Islet precursor cell (in vitro differentiated cells): ENCODE measurements around the gene ZNF559.
"Not testable (repeated sequence)": the region's sequence is repeated elsewhere in the genome, so short reads cannot be mapped to it uniquely, and the experiment has no call there.

ENCODE experiments used
- DNase-seq: peaks from one replicate; pipeline ENCODE4 v3.0.0-alpha.2; 2018

The ZNF559 gene

GRCh38 chr19:9323919-9324583, at the start of gene ZNF559:
TSS of gene ZNF559 (plus strand) at chr19:9324179. CDS start at chr19:9338550, 14,371 bp downstream.
- peak; percentile 98 for DNase-seq

DNA sequence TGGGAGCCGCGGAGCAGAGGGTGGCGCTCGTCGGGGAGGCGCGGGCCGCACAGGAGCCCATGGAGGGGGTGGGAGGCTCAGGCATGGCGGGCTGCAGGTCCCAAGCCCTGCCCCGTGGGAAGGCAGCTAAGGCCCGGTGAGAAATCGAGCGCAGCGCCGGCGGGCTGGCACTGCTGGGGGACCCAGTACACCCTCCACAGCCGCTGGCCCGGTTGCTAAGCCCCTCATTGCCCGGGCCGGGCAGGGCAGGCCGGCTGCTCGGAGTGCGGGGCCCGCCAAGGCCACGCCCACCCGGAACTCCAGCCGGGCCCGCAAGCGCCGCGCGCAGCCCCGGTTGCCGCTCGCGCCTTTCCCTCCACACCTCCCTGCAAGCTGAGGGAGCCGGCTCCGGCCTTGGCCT, 40.5 kb upstream of the ZNF559 start:
- not testable (repeated sequence) for DNase-seq

DNA sequence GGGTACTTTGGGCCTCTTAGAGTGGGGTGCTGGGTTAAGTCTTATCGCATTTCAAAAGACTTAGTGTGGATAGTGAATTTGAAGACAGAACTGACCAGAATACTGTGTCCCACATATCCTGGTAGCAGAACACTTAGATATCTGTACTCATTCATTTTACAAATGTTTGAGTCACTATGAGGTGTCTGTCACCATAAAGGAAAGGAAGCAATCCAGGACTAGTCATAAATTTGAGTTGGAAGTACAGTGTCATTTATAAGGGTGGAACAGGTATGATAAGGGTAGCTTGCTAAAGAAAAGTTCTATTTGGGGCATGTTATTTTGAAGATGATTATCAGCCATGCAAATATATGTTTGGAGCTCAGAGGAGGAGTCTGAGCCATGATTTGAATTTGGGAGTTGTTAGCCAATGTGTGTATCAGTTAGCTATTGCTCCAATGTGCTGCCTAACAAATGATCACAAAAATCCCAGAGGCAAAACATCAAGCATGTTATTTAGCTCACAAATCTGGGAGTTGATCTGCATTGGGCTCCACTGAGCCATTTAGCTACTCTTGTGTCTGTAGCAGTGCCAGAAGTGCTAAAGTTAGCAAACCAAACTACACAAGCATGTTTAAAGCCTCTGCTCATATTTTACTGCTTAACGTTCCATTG, 34.6 kb upstream of the ZNF559 start:
- no peak for DNase-seq

DNA sequence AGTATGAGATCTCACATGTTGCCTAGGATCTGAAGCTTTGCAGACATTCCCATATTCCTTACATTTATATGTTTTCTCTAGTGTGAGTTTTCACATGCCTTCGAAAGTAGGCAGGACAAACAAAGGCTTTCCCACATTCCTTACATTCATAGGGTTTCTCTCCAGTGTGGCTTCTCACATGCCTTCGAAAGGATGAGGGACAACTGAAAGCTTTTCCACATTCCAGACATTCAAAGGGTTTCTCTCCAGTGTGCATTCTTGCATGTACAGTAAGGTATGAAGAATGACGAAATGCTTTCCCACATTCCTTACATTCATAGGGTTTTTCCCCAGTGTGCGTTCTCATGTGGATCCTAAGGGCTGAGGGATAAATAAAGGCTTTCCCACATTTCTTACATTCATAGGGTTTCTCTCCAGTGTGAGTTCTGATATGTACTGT, 28.5 kb upstream of the ZNF559 start:
- DNase-seq, result no peak

DNA sequence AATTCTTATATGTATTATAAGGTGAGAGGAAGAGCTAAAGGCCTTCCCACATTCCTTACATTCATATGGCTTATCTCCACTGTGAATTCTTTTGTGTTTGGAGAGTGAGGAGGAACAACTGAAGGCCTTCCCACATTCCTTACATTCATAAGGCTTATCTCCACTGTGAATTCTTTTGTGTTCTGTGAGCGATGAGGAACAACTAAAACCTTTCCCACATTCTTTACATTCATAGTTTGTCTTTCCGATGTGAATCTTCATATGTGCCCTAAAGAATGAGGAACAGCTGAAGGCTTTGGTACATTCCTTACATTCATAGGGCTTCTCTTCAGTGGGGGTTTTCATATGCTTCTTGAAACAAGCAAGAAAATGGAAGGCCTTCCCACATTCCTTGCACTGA, 27.6 kb upstream of the ZNF559 start:
- DNase-seq, result no peak

DNA sequence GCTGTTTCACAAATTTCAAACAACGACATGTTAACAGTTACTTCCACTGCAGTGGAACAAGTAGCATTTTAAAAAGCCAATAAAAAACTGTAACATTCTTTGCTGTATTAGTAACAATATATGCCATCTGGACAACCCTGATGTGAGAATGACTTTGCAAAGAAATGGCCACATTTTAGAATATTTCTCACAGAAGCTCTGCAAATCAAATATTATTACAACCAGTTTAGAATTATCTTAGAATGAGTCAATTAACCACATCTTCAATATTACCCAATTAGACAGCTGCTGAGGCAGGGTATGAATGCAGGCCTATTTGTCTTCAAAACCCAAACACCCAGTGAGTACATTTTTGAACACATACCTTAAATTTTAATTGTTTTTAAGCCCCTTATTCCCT, 17.5 kb upstream of the ZNF559 start:
- DNase-seq, result no peak

DNA sequence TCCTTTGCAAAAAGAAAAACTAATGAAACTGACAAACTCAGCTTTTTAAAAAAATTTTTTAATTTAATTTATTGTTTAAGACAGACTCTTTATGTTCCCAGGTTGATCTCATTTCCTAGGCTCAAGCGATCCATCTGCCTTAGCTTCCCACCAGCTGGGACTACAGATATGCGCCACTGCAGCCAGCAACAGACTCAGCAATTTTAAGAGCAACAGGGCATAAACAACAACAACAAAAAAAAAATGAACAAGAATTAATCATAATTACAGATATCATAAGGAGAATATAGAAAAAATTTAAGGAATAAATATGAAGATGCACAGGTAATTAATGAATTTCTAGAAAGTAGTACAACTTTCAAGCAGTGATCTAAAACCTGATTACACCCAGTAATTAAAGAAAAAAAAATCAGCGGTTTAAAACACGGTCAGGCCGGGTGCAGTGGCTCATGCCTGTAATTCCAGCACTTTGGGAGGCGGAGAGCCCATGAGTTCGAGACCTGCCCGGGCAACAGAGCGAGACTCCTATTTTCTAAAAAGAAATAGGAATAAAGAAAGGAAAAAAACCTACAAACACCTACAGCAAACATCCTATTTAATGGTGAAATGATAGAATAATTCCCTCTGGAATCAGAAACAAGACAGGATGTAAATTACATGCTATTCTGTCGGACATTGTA, 15.7 kb upstream of the ZNF559 start:
- DNase-seq, result no peak

DNA sequence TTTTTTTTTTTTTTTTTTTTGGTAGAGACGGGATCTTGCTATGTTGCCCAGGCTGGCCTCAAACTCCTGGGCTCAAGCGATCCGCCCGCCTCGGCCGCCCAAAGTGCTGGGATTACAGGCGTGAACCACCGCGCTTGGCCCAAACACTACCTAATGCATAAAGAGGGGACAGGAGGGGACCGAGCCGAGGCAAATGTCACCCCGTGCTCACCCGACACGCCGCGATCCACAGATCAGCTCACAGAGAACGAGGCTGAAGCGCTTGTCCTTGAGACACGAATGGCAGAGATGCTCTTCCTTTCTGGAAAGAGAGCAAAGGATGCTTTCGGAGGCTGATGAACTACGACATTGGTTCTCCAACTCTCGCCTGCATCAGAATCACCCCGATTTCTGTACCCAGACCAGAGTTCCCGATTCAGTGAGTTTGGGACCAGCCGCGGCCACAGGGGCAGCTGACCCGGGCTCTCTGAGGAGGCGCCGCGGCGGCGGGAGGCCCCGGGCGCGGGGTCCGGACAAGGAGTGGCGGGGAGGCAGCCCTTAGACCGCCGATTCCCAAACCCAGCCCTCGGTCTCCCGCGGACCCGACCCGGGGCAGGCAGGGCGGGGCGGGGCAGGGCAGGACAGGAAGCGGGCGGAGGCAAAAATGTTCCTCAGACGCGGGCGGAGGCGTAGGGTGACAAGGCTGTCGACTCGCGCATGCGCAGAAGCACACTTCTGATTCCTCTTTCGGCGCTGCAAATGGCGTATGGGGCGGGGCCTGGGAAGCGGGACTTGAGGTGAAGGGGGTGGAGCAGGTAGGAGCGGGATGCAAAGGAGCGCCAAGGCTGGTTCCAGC, 14.6 kb upstream of the ZNF559 start, which contains the start of gene ZNF699:
ZNF699 (minus strand) TSS at position 700 of the 835 bp plus-strand sequence. CDS start 4,719 bp downstream, outside the sequence.
- DNase-seq, result peak; percentile 98

DNA sequence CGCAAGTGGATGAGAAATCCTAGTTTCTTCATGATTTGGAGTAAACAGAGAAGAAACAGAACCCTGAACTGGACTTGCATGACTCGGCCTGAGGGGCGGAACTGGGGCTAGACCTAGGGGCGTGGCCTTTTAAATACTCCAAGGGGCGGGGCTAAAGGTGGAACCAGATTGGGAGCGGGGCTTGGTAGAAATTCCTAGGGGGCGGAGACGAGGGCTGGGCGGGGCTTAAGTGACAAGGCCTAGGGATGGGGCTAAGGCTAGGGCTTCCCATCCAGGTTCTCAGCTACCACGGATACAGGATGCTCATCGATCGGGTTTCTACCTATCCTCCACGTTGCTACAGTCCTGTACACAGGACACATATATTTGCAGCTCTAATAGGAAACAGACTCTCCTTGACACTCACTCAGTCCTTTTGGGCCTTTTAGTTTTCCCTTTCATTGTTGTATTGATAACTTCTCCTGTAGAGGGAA, 14.0 kb upstream of the ZNF559 start:
- DNase-seq, result peak; percentile 93

DNA sequence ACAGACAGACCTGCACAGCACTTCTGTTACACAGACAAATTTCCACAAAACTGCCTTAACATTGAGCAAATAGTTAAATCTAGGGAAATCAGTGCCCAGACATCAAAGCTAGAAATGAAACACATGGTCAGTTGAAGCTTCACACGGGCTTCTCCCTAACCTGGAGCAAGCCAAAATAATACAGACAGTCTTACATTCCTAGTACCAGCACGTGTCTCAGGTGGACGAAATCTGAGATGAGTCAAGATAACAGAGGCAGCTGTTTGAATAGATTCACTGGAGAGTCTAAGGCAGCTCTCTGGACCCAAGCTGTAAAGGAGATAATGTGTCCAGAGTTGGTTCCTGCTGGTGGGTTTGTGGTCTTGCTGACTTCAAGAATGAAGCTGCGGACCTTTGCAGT, 10.2 kb upstream of the ZNF559 start:
- DNase-seq, result no peak

DNA sequence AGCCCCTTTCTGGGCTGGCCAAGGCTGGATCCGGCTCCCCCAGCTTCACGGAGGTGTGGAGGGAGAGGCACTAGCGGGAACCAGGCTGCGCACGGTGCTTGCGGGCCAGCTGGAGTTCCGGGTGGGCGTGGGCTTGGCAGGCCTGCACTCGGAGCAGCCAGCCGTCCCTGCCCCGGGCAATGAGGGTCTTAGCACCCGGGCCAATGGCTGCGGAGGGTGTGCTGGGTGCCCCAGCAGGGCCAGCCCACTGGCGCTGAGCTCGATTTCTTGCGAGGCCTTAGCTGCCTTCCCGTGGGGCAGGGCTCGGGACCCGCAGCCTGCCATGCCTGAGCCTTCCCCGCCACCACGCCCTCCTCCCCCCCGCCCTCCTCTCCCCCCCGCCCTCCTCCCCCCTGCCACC, 2.6 kb upstream of the ZNF559 start:
- no peak for DNase-seq

DNA sequence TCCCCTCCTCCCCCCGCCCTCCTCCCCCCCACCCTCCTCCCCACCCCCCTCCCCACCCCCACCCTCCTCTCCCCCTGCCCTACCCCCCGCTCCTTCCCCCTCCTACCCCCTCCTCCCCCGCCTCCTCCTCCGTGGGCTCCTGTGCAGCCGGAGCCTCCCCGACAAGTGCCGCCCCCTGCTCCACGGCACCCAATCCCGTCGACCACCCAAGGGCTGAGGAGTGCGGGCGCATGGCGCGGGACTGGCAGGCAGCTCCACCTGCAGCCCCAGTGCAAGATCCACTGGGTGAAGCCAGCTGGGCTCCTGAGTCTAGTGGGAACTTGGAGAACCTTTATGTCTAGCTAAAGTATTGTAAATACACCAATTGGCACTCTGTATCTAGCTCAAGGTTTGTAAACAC, 2.2 kb upstream of the ZNF559 start:
- DNase-seq, result not testable (repeated sequence)

- not testable (repeated sequence) for DNase-seq
These were observed 1.8 kb upstream of the ZNF559 start for GRCh38 chr19:9322201-9322600.

DNA sequence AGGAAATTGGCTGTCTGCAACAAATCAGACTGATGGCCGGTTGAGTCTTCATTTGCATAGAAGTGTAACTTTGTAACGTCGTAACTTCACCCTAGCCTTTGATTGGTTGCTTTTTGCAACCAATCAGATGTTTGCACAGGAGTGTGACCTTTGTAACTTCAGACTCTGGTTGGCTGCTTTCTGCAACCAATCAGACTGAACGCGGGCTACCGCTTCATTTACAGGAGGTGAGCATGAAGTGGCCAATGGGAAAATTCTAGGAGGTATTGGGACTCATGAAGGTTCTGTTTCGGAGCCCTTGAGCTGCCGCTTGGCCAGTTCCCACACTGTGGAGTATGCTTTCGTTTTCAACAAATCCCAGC, 441 bp upstream of the ZNF559 start:
- DNase-seq, result no peak

DNA sequence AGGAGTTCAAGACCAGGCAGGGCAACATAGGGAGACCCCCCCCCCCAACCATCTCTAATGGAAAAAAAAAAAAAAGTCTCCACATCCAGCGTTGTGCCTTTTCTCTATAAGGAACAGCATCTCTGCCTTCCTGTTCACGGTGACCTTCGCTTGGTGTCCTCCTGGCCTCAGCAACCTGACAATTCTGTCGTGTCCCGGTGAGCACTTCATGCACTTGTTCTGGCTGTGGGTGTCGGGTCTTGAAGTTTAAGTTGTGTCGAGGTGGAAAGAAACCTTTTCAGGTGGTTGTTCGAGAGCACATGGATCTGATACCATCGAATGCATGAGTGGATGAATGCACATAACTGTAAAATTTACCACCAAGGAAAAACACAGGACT, 594 bp downstream of the ZNF559 start:
- no peak for DNase-seq

DNA sequence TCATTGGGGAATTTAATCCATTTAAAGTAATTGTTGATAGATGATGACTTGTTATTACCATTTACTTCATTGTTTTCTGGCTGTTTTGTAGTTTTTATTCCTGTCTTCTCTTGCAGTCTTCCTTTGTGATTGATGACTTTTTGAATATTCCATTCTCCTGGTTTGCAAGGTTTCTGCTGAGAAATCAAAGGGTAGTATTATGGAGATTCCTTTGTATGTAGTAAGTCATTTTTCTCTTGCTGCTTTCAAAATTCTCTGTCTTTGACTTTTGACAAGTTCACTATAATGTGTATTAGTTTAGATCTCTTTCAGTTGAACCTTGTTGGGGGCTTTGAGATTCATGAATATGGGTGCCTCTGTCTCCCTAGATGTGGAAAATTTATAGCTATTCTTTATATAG, 6.0 kb downstream of the ZNF559 start:
- no peak for DNase-seq

- no peak for DNase-seq
These were observed 18.8 kb downstream of the ZNF559 start for GRCh38 chr19:9342610-9343304.

- no peak for DNase-seq
These were observed 21.0 kb downstream of the ZNF559 start for GRCh38 chr19:9345005-9345404.

DNA sequence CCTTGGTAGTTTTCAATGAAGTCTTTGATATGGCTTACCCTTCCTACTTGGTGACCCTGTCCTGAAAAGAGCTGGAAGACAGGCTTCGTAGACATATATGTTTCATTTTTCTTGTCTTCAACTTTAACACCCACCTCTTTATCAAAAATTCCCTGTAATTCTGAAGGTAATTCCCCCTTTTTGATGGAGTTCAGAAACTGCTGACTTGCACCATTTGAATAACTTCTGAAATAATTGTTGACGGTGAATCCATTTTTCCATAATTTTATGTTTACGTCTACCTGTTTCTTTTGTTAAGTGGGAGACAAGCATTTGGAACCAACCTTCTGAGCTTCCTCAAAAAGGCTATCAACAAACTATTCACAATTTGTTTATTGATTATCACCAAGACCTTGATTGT, 24.3 kb downstream of the ZNF559 start:
- no peak for DNase-seq

GRCh38 chr19:9348671-9349070, 24.7 kb downstream of the ZNF559 start:
- no peak for DNase-seq

DNA sequence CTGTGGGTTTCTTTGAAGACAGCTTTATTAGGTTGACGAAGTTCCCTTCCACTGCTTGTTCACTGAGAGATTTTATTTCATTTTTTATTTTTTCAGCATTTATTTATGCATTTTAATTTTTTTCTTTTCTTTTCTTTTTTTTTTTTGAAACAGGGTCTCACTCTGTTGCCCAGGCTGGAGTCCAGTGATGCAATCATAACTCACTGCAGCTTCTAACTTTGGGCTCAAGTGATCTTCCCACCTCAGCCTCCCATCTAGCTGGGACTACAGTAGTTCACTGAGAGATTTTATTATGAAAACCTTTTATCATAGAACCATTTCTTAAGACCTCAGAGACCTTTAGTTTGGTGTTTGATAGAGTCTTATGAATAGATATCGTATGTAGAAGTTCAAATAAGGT, 28.5 kb downstream of the ZNF559 start:
- no peak for DNase-seq

DNA sequence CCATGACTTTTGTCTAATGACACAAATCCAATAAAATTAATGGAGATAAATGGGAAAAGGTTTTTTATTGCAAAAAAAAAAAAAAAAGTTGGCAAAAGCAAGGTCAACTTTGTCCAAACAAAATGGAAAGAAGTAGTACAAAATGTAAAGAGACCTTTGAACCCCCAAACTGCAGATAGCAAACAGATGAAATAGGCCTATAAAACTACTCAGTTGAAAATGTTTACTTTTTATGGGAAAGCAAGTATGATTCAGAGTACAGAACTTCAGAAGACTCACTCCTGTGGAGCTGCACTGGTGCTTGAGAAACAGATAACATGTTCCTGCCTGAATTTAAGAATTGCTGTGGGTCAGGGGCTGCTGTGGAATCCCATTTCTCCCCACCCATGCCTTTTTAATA, 29.0 kb downstream of the ZNF559 start:
- DNase-seq, result no peak

DNA sequence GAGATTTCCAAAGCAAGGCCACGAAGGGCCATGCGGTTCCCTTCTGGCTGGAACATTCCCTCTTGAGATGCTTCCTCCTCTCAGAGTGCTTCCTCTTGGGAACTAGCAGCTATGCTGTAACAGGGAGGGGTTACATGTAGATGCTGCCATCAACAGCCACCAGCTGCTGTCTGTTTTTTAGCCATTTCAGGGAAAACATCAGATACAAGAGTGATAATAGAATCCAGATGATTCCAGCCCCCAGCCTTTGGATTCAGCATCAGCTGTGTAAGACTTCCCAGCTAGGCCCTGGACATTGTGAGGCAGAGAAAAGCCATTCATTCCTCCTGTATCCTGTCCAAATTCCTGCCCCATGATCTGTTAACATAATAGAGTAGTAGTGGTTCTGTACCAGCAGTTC, 30.7 kb downstream of the ZNF559 start:
- DNase-seq, result no peak
